HAP-1 (cell line): ENCODE data around the gene MAP3K4.

Source experiments
- DNase-seq, 2 experiments: peaks; one replicate each; pipeline ENCODE4 v3.0.0-alpha.2; 2016 to 2020; ENCODE audit warnings: low spot score in 2 of 2
- H3K27me3 ChIP-seq: fragments of 250-450 bp; sonication (Bioruptor Pico); 2 replicates; pipeline ENCODE4 v1.5.1; 2020; ENCODE audit warnings: low read depth, mild to moderate bottlenecking, moderate library complexity
- H3K36me3 ChIP-seq: fragments of 250-450 bp; sonication (Bioruptor Pico); replicated peaks from 2 replicates; pipeline ENCODE4 v1.5.1; 2020; ENCODE audit warnings: mild to moderate bottlenecking
- H3K4me1 ChIP-seq: fragments of 250-450 bp; sonication (Bioruptor Pico); 2 replicates; pipeline ENCODE4 v1.5.1; 2020; ENCODE audit warnings: mild to moderate bottlenecking
- H3K4me3 ChIP-seq: fragments of 250-450 bp; sonication (Bioruptor Pico); 2 replicates; pipeline ENCODE4 v1.5.1; 2020; ENCODE audit warnings: mild to moderate bottlenecking, moderate library complexity
- H3K9me3 ChIP-seq: fragments of 250-450 bp; sonication (Bioruptor Pico); 2 replicates; pipeline ENCODE4 v1.5.1; 2020; ENCODE audit warnings: mild to moderate bottlenecking, moderate library complexity
- in situ Hi-C: fragments of 300-500 bp; cut with MboI; formaldehyde crosslinking; loops from 3 replicates; pipeline ENCODE4 v1.14.3; 2020; ENCODE audit warnings: low sequenced_read_pairs, inconsistent platforms, mixed read lengths

Gene MAP3K4

GRCh38 chr6:161128230-161128629 lies 136.7 kb downstream of the MAP3K4 start:
- no peak for DNase-seq
- H3K4me1 ChIP-seq, result no peaks in the 10 kb centered on the region
- H3K27me3 ChIP-seq, result no peaks in the 10 kb centered on the region
- no peak overlapping the region for H3K4me3 ChIP-seq
- H3K9me3 ChIP-seq, result 0 out of 2 replicates have a peak, but pooled peaks cover under 1% of the 10 kb centered on the region
- in situ Hi-C loops, result no loop called here
- no peaks in the 10 kb centered on the region for H3K36me3 ChIP-seq

GRCh38 chr6:161128680-161129196 lies 137.2 kb downstream of the MAP3K4 start:
- no peaks in the 10 kb centered on the region for H3K36me3 ChIP-seq
- in situ Hi-C loops, result no loop called here

DNA sequence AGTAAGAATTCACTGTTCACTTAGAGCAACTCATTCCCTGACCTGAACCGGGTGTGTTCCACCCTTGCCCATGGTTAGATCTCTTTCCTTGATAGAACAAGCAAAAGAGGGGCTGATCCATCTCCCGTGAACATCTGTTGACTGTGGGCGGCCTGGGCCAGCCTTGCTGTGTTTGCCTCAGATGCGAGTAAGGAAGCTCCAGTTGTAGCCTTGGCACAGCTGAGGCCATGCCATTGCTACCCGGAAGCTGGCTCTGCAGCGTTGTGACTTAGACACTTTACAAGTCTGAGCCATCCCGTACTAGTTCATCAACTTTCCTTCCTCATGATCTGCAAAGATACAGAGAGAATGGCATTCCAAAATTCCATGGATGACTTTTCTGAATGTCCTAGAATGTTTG lies 139.0 kb downstream of the MAP3K4 start:
- no peak for DNase-seq
- no peaks in the 10 kb centered on the region for H3K4me1 ChIP-seq
- H3K9me3 ChIP-seq, result no peaks in the 10 kb centered on the region
- no peak overlapping the region for H3K4me3 ChIP-seq
- H3K36me3 ChIP-seq, result no peaks in the 10 kb centered on the region
- in situ Hi-C loops, result no loop called here
- no peaks in the 10 kb centered on the region for H3K27me3 ChIP-seq

More at GRCh38 chr6:161128680-161129196, 137.2 kb downstream of the MAP3K4 start:
- no peaks in the 10 kb centered on the region for H3K27me3 ChIP-seq
- no peak overlapping the region for H3K4me3 ChIP-seq
- no peaks in the 10 kb centered on the region for H3K9me3 ChIP-seq
- no peaks in the 10 kb centered on the region for H3K4me1 ChIP-seq
- no peak for DNase-seq

GRCh38 chr6:161130967-161131766 lies 139.6 kb downstream of the MAP3K4 start:
- Histone ChIP-seq H3K4me1 (no peaks in the 10 kb centered on the region), H3K9me3 (no peaks in the 10 kb centered on the region), H3K4me3 (no peak overlapping the region), H3K27me3 (no peaks in the 10 kb centered on the region), H3K36me3 (no peaks in the 10 kb centered on the region)
- in situ Hi-C loops, result no loop called here
- DNase-seq, result no peak

GRCh38 chr6:161132384-161132783 lies 140.8 kb downstream of the MAP3K4 start:
- Histone ChIP-seq H3K9me3 (no peaks in the 10 kb centered on the region), H3K27me3 (no peaks in the 10 kb centered on the region), H3K4me3 (no peak overlapping the region), H3K36me3 (no peaks in the 10 kb centered on the region), H3K4me1 (no peaks in the 10 kb centered on the region)
- in situ Hi-C loops, result no loop called here
- no peak for DNase-seq

- in situ Hi-C loops, result no loop called here
- no peak overlapping the region for H3K4me3 ChIP-seq
- no peak for DNase-seq
These were observed 142.4 kb downstream of the MAP3K4 start for GRCh38 chr6:161133963-161134362.

GRCh38 chr6:161134550-161135298 lies 143.2 kb downstream of the MAP3K4 start:
- in situ Hi-C loops, result no loop called here
- no peaks in the 10 kb centered on the region for H3K36me3 ChIP-seq
- DNase-seq, result no peak

More at GRCh38 chr6:161133963-161134362, 142.4 kb downstream of the MAP3K4 start:
- no peaks in the 10 kb centered on the region for H3K4me1 ChIP-seq
- H3K27me3 ChIP-seq, result no peaks in the 10 kb centered on the region
- H3K9me3 ChIP-seq, result no peaks in the 10 kb centered on the region
- no peaks in the 10 kb centered on the region for H3K36me3 ChIP-seq

DNA sequence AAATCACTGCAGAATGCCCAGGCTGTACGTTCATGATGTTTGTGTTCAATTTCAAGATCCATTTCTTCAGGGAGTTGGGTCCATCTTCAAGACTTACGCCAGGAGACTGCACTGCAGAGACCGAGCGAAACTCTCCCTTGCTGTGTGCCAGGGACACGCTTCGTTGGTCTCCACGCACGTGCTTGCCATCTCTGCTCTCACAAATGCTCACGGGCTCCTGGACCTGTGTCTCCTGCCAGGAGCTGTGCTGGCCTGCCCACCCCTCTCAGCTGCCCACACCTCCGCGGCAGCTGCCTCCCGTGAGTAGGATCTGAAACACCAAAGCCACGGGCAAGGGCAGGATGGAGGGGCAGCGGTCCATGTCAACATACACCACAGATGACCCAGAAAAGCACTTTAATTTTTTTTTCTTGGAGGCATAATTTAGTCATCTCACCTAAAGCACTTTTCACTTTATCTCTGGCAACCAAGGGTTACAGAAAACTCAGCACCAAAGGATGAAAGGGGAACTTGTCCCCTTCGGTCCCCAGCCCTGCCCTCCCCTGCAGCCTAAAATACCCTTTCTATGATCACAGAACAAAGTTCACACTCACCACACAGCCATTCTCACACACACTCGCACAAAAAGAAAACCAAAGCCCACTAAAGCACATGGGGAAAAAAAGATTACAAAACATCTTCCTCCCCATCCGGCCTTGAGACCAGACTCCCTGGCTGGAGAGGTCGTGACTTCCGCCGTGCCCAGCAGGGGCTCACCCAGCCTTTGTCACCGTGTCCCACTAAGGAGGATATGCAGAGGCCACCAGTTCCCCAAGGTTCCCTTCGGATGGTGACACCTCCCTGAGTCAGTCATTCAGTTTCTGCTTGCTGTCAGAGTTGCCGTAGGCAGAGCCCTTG lies 144.4 kb downstream of the MAP3K4 start:
- in situ Hi-C loops, result no loop called here
- no peaks in the 10 kb centered on the region for H3K36me3 ChIP-seq
- H3K4me3 ChIP-seq, result no peak overlapping the region
- H3K9me3 ChIP-seq, result no peaks in the 10 kb centered on the region
- H3K27me3 ChIP-seq, result no peaks in the 10 kb centered on the region
- H3K4me1 ChIP-seq, result no peaks in the 10 kb centered on the region
- DNase-seq, result no peak

More at GRCh38 chr6:161134550-161135298, 143.2 kb downstream of the MAP3K4 start:
- no peaks in the 10 kb centered on the region for H3K27me3 ChIP-seq
- no peak overlapping the region for H3K4me3 ChIP-seq
- no peaks in the 10 kb centered on the region for H3K9me3 ChIP-seq
- no peaks in the 10 kb centered on the region for H3K4me1 ChIP-seq

GRCh38 chr6:161136655-161137054 lies 145.1 kb downstream of the MAP3K4 start:
- in situ Hi-C loops, result no loop called here
- Histone ChIP-seq H3K4me1 (no peaks in the 10 kb centered on the region), H3K9me3 (no peaks in the 10 kb centered on the region), H3K4me3 (no peak overlapping the region), H3K36me3 (no peaks in the 10 kb centered on the region), H3K27me3 (no peaks in the 10 kb centered on the region)
- no peak for DNase-seq

GRCh38 chr6:161137320-161137719 lies 145.8 kb downstream of the MAP3K4 start:
- H3K27me3 ChIP-seq, result no peaks in the 10 kb centered on the region
- no peaks in the 10 kb centered on the region for H3K4me1 ChIP-seq
- no peak overlapping the region for H3K4me3 ChIP-seq
- H3K9me3 ChIP-seq, result no peaks in the 10 kb centered on the region
- no peaks in the 10 kb centered on the region for H3K36me3 ChIP-seq
- in situ Hi-C loops, result no loop called here
- no peak for DNase-seq

- no peaks in the 10 kb centered on the region for H3K4me1 ChIP-seq
- in situ Hi-C loops, result no loop called here
- no peak for DNase-seq
These were observed 146.4 kb downstream of the MAP3K4 start for GRCh38 chr6:161137839-161138542.

DNA sequence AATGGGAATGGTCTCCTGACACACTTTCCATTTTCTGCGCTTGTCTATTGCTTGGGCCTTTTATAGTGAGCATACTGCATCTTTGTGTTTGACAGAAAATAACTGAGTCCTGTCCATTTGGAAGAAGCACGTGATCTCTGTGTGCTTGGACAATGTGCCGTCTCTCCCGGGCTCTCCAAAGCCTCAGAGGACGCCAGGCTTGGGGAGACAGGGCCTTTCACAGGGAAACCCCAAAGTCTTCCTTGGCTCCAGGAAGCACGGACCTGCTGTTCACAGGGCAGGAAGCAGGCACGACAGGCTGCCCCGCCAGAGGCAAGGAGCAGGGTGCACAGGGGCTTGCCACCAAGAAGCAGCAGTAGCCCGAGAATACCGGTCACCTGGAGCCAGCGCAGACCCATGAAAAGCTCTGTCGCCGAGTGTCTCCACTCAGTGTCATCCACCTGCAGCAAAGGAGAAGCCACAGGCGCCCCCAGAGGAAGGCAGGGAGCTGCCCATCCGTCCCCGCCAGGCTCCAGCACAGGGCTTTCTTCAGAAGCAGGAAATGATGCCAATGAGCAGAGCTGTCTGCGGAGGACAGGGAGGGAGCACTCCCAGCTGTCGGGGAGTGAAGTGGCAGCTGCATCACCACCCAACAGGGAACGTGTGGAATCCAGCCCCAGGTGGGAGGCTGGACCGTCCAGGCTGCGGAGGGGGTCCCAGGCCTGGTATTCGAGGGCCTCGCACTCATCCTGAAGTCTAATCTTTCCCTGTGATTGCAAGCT lies 147.2 kb downstream of the MAP3K4 start:
- Histone ChIP-seq H3K9me3 (no peaks in the 10 kb centered on the region), H3K36me3 (no peaks in the 10 kb centered on the region), H3K4me3 (no peak overlapping the region), H3K27me3 (no peaks in the 10 kb centered on the region), H3K4me1 (no peaks in the 10 kb centered on the region)
- in situ Hi-C loops, result no loop called here
- no peak for DNase-seq

More at GRCh38 chr6:161137839-161138542, 146.4 kb downstream of the MAP3K4 start:
- no peaks in the 10 kb centered on the region for H3K36me3 ChIP-seq
- no peak overlapping the region for H3K4me3 ChIP-seq
- no peaks in the 10 kb centered on the region for H3K27me3 ChIP-seq
- H3K9me3 ChIP-seq, result no peaks in the 10 kb centered on the region
